ENCODE measurements around the gene STK24.

STK24 gene

GRCh38 chr13:98475522-98475921, 101.4 kb downstream of the STK24 start:
- Histone ChIP-seq H3K36me3 (replicated peaks; ENCODE audit: low read depth, low read length) (peaks cover 19% of the 10 kb centered on the region), H3K27ac (ENCODE audit: low read length) (no peak overlapping the region), H3K27me3 (ENCODE audit: low read depth, low read length) (no peaks in the 10 kb centered on the region), H2AFZ (ENCODE audit: low read depth, low read length) (no peak overlapping the region), H3K4me3 (ENCODE audit: low read length) (no peak overlapping the region), H3K9ac (ENCODE audit: low read length) (no peak overlapping the region), H3K4me2 (ENCODE audit: low read length) (no peak overlapping the region), H3K9me3 (ENCODE audit: insufficient read depth, low read length) (no peaks in the 10 kb centered on the region), H4K20me1 (ENCODE audit: insufficient read depth, low read length) (peaks cover 64% of the 10 kb centered on the region), H3K79me2 (ENCODE audit: low read length) (peaks cover 39% of the 10 kb centered on the region), H3K4me1 (ENCODE audit: low read length) (peaks cover 30% of the 10 kb centered on the region)
- TF ChIP-seq EZH2phosphoT487 (IDR thresholded peaks at IDR 0.05; ENCODE audit: low read depth) = no peak
- TF ChIP-seq CTCF (IDR thresholded peaks at IDR 0.05; ENCODE audit: low read depth, low read length) = no peak

- Histone ChIP-seq H3K79me2 (ENCODE audit: low read length) (peaks cover 36% of the 10 kb centered on the region), H3K4me3 (ENCODE audit: low read length) (no peak overlapping the region), H3K4me1 (ENCODE audit: low read length) (peaks cover 29% of the 10 kb centered on the region), H3K27me3 (ENCODE audit: low read depth, low read length) (no peaks in the 10 kb centered on the region), H4K20me1 (ENCODE audit: insufficient read depth, low read length) (peaks cover 59% of the 10 kb centered on the region), H3K36me3 (replicated peaks; ENCODE audit: low read depth, low read length) (peaks cover 19% of the 10 kb centered on the region), H3K4me2 (ENCODE audit: low read length) (no peak overlapping the region), H3K9ac (ENCODE audit: low read length) (no peak overlapping the region), H3K27ac (ENCODE audit: low read length) (no peak overlapping the region), H3K9me3 (ENCODE audit: insufficient read depth, low read length) (no peaks in the 10 kb centered on the region), H2AFZ (ENCODE audit: low read depth, low read length) (no peak overlapping the region)
- no peak for TF ChIP-seq EZH2phosphoT487 (IDR thresholded peaks at IDR 0.05; ENCODE audit: low read depth)
- TF ChIP-seq CTCF (IDR thresholded peaks at IDR 0.05; ENCODE audit: low read depth, low read length) = no peak
These were observed 102.1 kb downstream of the STK24 start for GRCh38 chr13:98474761-98475160.

GRCh38 chr13:98474292-98474691, 102.6 kb downstream of the STK24 start:
- peaks cover 29% of the 10 kb centered on the region for H3K4me1 ChIP-seq (ENCODE audit: low read length)
- no peaks in the 10 kb centered on the region for H3K27me3 ChIP-seq (ENCODE audit: low read depth, low read length)
- H3K36me3 ChIP-seq (replicated peaks; ENCODE audit: low read depth, low read length) = peaks cover 19% of the 10 kb centered on the region
- H4K20me1 ChIP-seq (ENCODE audit: insufficient read depth, low read length) = peaks cover 54% of the 10 kb centered on the region
- H3K4me3 ChIP-seq (ENCODE audit: low read length) = no peak overlapping the region
- no peak overlapping the region for H3K9ac ChIP-seq (ENCODE audit: low read length)
- no peak overlapping the region for H3K4me2 ChIP-seq (ENCODE audit: low read length)
- TF ChIP-seq EZH2phosphoT487 (IDR thresholded peaks at IDR 0.05; ENCODE audit: low read depth) (no peak), CTCF (IDR thresholded peaks at IDR 0.05; ENCODE audit: low read depth, low read length) (0 out of 2 replicates have a peak, but pooled peaks have one; percentile 12)
- no peak overlapping the region for H2AFZ ChIP-seq (ENCODE audit: low read depth, low read length)
- H3K79me2 ChIP-seq (ENCODE audit: low read length) = peaks cover 32% of the 10 kb centered on the region
- no peaks in the 10 kb centered on the region for H3K9me3 ChIP-seq (ENCODE audit: insufficient read depth, low read length)
- H3K27ac ChIP-seq (ENCODE audit: low read length) = no peak overlapping the region

GRCh38 chr13:98473788-98474144, 103.1 kb downstream of the STK24 start:
- TF ChIP-seq EZH2phosphoT487 (IDR thresholded peaks at IDR 0.05; ENCODE audit: low read depth) (no peak), CTCF (IDR thresholded peaks at IDR 0.05; ENCODE audit: low read depth, low read length) (no peak)
- H3K9ac ChIP-seq (ENCODE audit: low read length) = no peak overlapping the region
- peaks cover 51% of the 10 kb centered on the region for H4K20me1 ChIP-seq (ENCODE audit: insufficient read depth, low read length)
- H3K4me3 ChIP-seq (ENCODE audit: low read length) = no peak overlapping the region
- no peak overlapping the region for H2AFZ ChIP-seq (ENCODE audit: low read depth, low read length)
- no peaks in the 10 kb centered on the region for H3K27me3 ChIP-seq (ENCODE audit: low read depth, low read length)
- no peak overlapping the region for H3K27ac ChIP-seq (ENCODE audit: low read length)
- peaks cover 26% of the 10 kb centered on the region for H3K79me2 ChIP-seq (ENCODE audit: low read length)
- H3K4me1 ChIP-seq (ENCODE audit: low read length) = peaks cover 27% of the 10 kb centered on the region
- H3K36me3 ChIP-seq (replicated peaks; ENCODE audit: low read depth, low read length) = peaks cover 22% of the 10 kb centered on the region
- no peaks in the 10 kb centered on the region for H3K9me3 ChIP-seq (ENCODE audit: insufficient read depth, low read length)
- no peak overlapping the region for H3K4me2 ChIP-seq (ENCODE audit: low read length)

Data from OCI-LY3 (cell line).